ENCODE results near the gene IFNL2.
"Not testable (repeated sequence)": the region's sequence is repeated elsewhere in the genome, so short reads cannot be mapped to it uniquely, and the experiment has no call there.

The IFNL2 gene

GRCh38 chr19:39273859-39274258 lies 5.7 kb downstream of the IFNL2 start:
- H3K9ac ChIP-seq (ENCODE audit: low read depth, low read length); H3K36me3 ChIP-seq (ENCODE audit: insufficient read depth, low read length); H3K27me3 ChIP-seq (ENCODE audit: insufficient read depth, low read length); H3K4me3 ChIP-seq (ENCODE audit: low read length); H3K9me3 ChIP-seq (ENCODE audit: insufficient read depth, low read depth, low read length); H3K4me1 ChIP-seq (ENCODE audit: insufficient read depth, low read length); H3K27ac ChIP-seq (ENCODE audit: low read depth, low read length): not testable (repeated sequence)
- 92% methylated on average over 5 of the region's 5 CpGs for WGBS

GRCh38 chr19:39275578-39275977 lies 7.4 kb downstream of the IFNL2 start:
- no peak overlapping the region for H3K27ac ChIP-seq (ENCODE audit: low read depth, low read length)
- no peaks in the 10 kb centered on the region for H3K9me3 ChIP-seq (ENCODE audit: insufficient read depth, low read depth, low read length)
- H3K36me3 ChIP-seq (ENCODE audit: insufficient read depth, low read length), result no peaks in the 10 kb centered on the region
- no peak overlapping the region for H3K4me3 ChIP-seq (ENCODE audit: low read length)
- 84% methylated on average over 5 of the region's 5 CpGs for WGBS
- 0 out of 2 replicates have a peak, but pooled peaks cover 10% of the 10 kb centered on the region for H3K27me3 ChIP-seq (ENCODE audit: insufficient read depth, low read length)
- no peaks in the 10 kb centered on the region for H3K4me1 ChIP-seq (ENCODE audit: insufficient read depth, low read length)
- H3K9ac ChIP-seq (ENCODE audit: low read depth, low read length), result no peak overlapping the region

GRCh38 chr19:39276740-39277139 lies 8.5 kb downstream of the IFNL2 start:
- Histone ChIP-seq H3K4me3 (ENCODE audit: low read length) (no peak overlapping the region), H3K27me3 (ENCODE audit: insufficient read depth, low read length) (0 out of 2 replicates have a peak, but pooled peaks cover 10% of the 10 kb centered on the region), H3K9me3 (ENCODE audit: insufficient read depth, low read depth, low read length) (no peaks in the 10 kb centered on the region), H3K4me1 (ENCODE audit: insufficient read depth, low read length) (no peaks in the 10 kb centered on the region), H3K36me3 (ENCODE audit: insufficient read depth, low read length) (no peaks in the 10 kb centered on the region), H3K27ac (ENCODE audit: low read depth, low read length) (no peak overlapping the region), H3K9ac (ENCODE audit: low read depth, low read length) (no peak overlapping the region)
- WGBS, result 96% methylated on average over 5 of the region's 5 CpGs

GRCh38 chr19:39277598-39277997 lies 9.4 kb downstream of the IFNL2 start:
- Histone ChIP-seq H3K4me3 (ENCODE audit: low read length) (no peak overlapping the region), H3K36me3 (ENCODE audit: insufficient read depth, low read length) (no peaks in the 10 kb centered on the region), H3K4me1 (ENCODE audit: insufficient read depth, low read length) (no peaks in the 10 kb centered on the region), H3K27ac (ENCODE audit: low read depth, low read length) (no peak overlapping the region), H3K27me3 (ENCODE audit: insufficient read depth, low read length) (0 out of 2 replicates have a peak, but pooled peaks cover 10% of the 10 kb centered on the region), H3K9me3 (ENCODE audit: insufficient read depth, low read depth, low read length) (no peaks in the 10 kb centered on the region), H3K9ac (ENCODE audit: low read depth, low read length) (no peak overlapping the region)
- WGBS, result 80% methylated on average over 7 of the region's 7 CpGs

- WGBS, result 71% methylated on average over 1 of the region's 1 CpG
- H3K4me3 ChIP-seq (ENCODE audit: low read length), result no peak overlapping the region
- H3K27ac ChIP-seq (ENCODE audit: low read depth, low read length), result no peak overlapping the region
- H3K4me1 ChIP-seq (ENCODE audit: insufficient read depth, low read length), result no peaks in the 10 kb centered on the region
- H3K9me3 ChIP-seq (ENCODE audit: insufficient read depth, low read depth, low read length), result peaks cover 7% of the 10 kb centered on the region; the same call in 1 of the 2 replicates
- no peak overlapping the region for H3K9ac ChIP-seq (ENCODE audit: low read depth, low read length)
- peaks cover 2% of the 10 kb centered on the region; the same call in 1 of the 2 replicates for H3K27me3 ChIP-seq (ENCODE audit: insufficient read depth, low read length)
- H3K36me3 ChIP-seq (ENCODE audit: insufficient read depth, low read length), result no peaks in the 10 kb centered on the region
Measured at GRCh38 chr19:39282021-39282420, 13.8 kb downstream of the IFNL2 start.

GRCh38 chr19:39284032-39284431 lies 15.8 kb downstream of the IFNL2 start:
- peaks cover 7% of the 10 kb centered on the region; the same call in 1 of the 2 replicates for H3K9me3 ChIP-seq (ENCODE audit: insufficient read depth, low read depth, low read length)
- H3K27ac ChIP-seq (ENCODE audit: low read depth, low read length), result no peak overlapping the region
- no CpG with 5 or more reads among the region's 1 CpG for WGBS
- H3K27me3 ChIP-seq (ENCODE audit: insufficient read depth, low read length), result peaks cover 11% of the 10 kb centered on the region
- no peak overlapping the region for H3K4me3 ChIP-seq (ENCODE audit: low read length)
- H3K9ac ChIP-seq (ENCODE audit: low read depth, low read length), result no peak overlapping the region
- no peaks in the 10 kb centered on the region for H3K4me1 ChIP-seq (ENCODE audit: insufficient read depth, low read length)
- H3K36me3 ChIP-seq (ENCODE audit: insufficient read depth, low read length), result no peaks in the 10 kb centered on the region

GRCh38 chr19:39293394-39293793 lies 25.2 kb downstream of the IFNL2 start:
- Histone ChIP-seq H3K27me3 (ENCODE audit: insufficient read depth, low read length) (peaks cover 7% of the 10 kb centered on the region), H3K9ac (ENCODE audit: low read depth, low read length) (no peak overlapping the region), H3K9me3 (ENCODE audit: insufficient read depth, low read depth, low read length) (no peaks in the 10 kb centered on the region), H3K4me1 (ENCODE audit: insufficient read depth, low read length) (no peaks in the 10 kb centered on the region), H3K4me3 (ENCODE audit: low read length) (no peak overlapping the region), H3K36me3 (ENCODE audit: insufficient read depth, low read length) (no peaks in the 10 kb centered on the region), H3K27ac (ENCODE audit: low read depth, low read length) (no peak overlapping the region)
- 70% methylated on average over 4 of the region's 4 CpGs for WGBS

GRCh38 chr19:39296055-39296645 lies 28.0 kb downstream of the IFNL2 start, which contains the start of gene IFNL1:
Gene IFNL1 (plus strand): TSS chr19:39296407. CDS start chr19:39296422, 15 bp downstream.
- H3K36me3 ChIP-seq (ENCODE audit: insufficient read depth, low read length), result no peaks in the 10 kb centered on the region
- no peak within 1 kb of the TSS for H3K4me3 ChIP-seq (ENCODE audit: low read length)
- 82% methylated on average over 11 of the region's 11 CpGs for WGBS
- H3K27me3 ChIP-seq (ENCODE audit: insufficient read depth, low read length), result no peaks in the 10 kb centered on the region; the same call in 1 of the 2 replicates
- H3K9me3 ChIP-seq (ENCODE audit: insufficient read depth, low read depth, low read length), result no peaks in the 10 kb centered on the region
- no peak within 1 kb of the TSS for H3K27ac ChIP-seq (ENCODE audit: low read depth, low read length)
- no peak within 1 kb of the TSS for H3K9ac ChIP-seq (ENCODE audit: low read depth, low read length)
- H3K4me1 ChIP-seq (ENCODE audit: insufficient read depth, low read length), result no peaks in the 10 kb centered on the region

- 89% methylated on average over 4 of the region's 4 CpGs for WGBS
- no peaks in the 10 kb centered on the region for H3K4me1 ChIP-seq (ENCODE audit: insufficient read depth, low read length)
Measured at GRCh38 chr19:39296906-39297305, 28.7 kb downstream of the IFNL2 start.

GRCh38 chr19:39297931-39298634 lies 29.9 kb downstream of the IFNL2 start:
- Histone ChIP-seq H3K4me3 (ENCODE audit: low read length) (no peak overlapping the region), H3K4me1 (ENCODE audit: insufficient read depth, low read length) (no peaks in the 10 kb centered on the region), H3K9me3 (ENCODE audit: insufficient read depth, low read depth, low read length) (no peaks in the 10 kb centered on the region), H3K27ac (ENCODE audit: low read depth, low read length) (no peak overlapping the region), H3K36me3 (ENCODE audit: insufficient read depth, low read length) (no peaks in the 10 kb centered on the region), H3K9ac (ENCODE audit: low read depth, low read length) (no peak overlapping the region), H3K27me3 (ENCODE audit: insufficient read depth, low read length) (no peaks in the 10 kb centered on the region; the same call in 1 of the 2 replicates)
- 81% methylated on average over 17 of the region's 17 CpGs for WGBS

More at GRCh38 chr19:39296906-39297305, 28.7 kb downstream of the IFNL2 start:
- H3K9ac ChIP-seq (ENCODE audit: low read depth, low read length), result no peak overlapping the region
- H3K27ac ChIP-seq (ENCODE audit: low read depth, low read length), result no peak overlapping the region
- no peaks in the 10 kb centered on the region for H3K9me3 ChIP-seq (ENCODE audit: insufficient read depth, low read depth, low read length)
- H3K4me3 ChIP-seq (ENCODE audit: low read length), result no peak overlapping the region
- H3K36me3 ChIP-seq (ENCODE audit: insufficient read depth, low read length), result no peaks in the 10 kb centered on the region
- H3K27me3 ChIP-seq (ENCODE audit: insufficient read depth, low read length), result no peaks in the 10 kb centered on the region; the same call in 1 of the 2 replicates

- no peak overlapping the region for H3K4me3 ChIP-seq (ENCODE audit: low read length)
- no peak overlapping the region for H3K27ac ChIP-seq (ENCODE audit: low read depth, low read length)
- H3K36me3 ChIP-seq (ENCODE audit: insufficient read depth, low read length), result no peaks in the 10 kb centered on the region
- WGBS, result 88% methylated on average over 9 of the region's 9 CpGs
- H3K4me1 ChIP-seq (ENCODE audit: insufficient read depth, low read length), result peaks cover 3% of the 10 kb centered on the region; the same call in 1 of the 2 replicates
- H3K9me3 ChIP-seq (ENCODE audit: insufficient read depth, low read depth, low read length), result no peaks in the 10 kb centered on the region
- H3K27me3 ChIP-seq (ENCODE audit: insufficient read depth, low read length), result peaks cover 3% of the 10 kb centered on the region; the same call in 1 of the 2 replicates
- no peak overlapping the region for H3K9ac ChIP-seq (ENCODE audit: low read depth, low read length)
Measured at GRCh38 chr19:39299404-39299803, 31.2 kb downstream of the IFNL2 start.
